GM19438 (cell line): Measurements from ENCODE around the gene CRTC3.
"Not testable (repeated sequence)": the region's sequence is repeated elsewhere in the genome, so short reads cannot be mapped to it uniquely, and the experiment has no call there.

ENCODE experiments used
- ATAC-seq: cut with Tn5 transposase; IDR thresholded peaks from one replicate; pipeline ENCODE4 v1.9.1; 2021; ENCODE audit warnings: low read depth; ENCODE audit not compliant: unreplicated experiment

Gene CRTC3

DNA sequence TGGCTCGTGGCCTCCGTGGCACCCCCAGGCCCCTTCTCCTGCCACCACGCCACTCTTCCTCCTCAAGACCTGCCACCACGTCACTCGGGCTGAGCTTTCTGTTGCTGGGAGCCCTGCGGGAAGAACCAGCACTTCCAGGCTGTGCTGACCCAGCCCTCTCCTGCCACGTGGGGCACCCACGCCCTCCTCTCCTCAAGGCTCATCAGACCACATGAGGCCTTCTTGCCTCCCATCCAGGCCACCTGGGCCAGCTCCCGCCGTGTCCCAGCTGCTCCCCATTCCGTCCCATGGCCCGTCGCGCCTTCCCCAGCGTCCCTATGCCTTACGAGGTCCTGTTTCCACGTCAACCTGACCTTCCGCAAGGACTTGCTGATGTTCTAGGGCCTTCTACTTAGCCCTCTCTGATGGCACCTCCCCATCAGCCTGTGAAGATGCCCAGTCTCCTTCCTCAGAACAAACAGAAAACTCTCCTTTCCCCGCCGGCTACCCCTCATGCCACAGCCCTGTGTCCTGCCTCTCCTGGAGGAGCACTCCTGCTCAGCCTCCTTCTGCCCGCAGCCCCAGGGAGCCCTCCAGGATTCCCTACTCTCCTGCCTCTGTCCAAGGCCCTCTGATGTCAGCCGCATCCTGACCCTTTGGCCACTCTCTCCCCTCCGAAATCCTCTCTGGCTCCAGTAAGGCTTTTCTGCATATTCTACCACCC lies 116.3 kb downstream of the CRTC3 start:
- ATAC-seq: no peak

DNA sequence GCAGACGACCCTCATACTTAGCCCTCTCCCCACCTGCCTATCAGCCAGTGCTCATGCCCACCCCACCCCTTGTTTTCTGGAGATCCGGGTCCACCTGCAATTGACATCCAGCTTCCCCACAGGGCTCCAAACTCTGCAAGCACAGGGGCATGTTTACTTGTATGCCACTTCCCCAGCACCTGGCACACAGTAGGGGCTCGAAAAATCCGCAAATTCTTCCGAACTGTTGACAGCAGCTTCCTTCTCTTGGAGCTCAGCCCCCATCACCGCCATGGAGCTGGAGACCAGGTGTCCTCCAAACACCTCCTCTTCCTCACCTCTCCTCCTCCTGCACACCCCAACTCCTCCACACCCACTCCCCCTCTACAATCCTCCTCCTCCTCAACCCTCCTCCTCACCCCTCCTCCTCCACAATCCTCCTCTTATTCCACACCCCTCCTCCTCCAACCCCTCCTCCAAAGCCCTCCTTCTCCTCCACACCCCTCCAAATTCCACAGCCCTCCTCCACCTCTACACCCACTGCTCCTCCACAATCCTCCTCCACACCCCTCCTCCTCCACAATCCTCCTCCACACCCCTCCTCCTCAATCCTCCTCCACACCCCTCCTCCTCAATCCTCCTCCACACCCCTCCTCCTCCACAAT lies 117.1 kb downstream of the CRTC3 start:
- no peak for ATAC-seq

DNA sequence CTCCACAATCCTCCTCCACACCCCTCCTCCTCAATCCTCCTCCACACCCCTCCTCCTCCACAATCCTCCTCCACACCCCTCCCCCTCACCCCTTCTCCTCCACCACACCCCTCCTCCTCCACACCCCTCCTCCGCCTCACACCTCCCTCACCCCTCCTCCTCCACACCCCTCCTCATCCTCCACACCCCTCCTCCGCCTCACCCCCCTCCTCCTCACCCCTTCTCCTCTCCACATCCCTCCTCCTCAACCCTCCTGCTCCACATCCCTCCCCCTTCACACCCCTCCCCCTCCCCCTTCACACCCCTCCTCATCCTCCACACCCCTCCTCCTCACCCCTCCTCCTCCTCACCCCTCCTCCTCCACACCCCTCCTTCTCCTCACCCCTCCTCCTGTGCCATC lies 117.6 kb downstream of the CRTC3 start:
- no peak for ATAC-seq

DNA sequence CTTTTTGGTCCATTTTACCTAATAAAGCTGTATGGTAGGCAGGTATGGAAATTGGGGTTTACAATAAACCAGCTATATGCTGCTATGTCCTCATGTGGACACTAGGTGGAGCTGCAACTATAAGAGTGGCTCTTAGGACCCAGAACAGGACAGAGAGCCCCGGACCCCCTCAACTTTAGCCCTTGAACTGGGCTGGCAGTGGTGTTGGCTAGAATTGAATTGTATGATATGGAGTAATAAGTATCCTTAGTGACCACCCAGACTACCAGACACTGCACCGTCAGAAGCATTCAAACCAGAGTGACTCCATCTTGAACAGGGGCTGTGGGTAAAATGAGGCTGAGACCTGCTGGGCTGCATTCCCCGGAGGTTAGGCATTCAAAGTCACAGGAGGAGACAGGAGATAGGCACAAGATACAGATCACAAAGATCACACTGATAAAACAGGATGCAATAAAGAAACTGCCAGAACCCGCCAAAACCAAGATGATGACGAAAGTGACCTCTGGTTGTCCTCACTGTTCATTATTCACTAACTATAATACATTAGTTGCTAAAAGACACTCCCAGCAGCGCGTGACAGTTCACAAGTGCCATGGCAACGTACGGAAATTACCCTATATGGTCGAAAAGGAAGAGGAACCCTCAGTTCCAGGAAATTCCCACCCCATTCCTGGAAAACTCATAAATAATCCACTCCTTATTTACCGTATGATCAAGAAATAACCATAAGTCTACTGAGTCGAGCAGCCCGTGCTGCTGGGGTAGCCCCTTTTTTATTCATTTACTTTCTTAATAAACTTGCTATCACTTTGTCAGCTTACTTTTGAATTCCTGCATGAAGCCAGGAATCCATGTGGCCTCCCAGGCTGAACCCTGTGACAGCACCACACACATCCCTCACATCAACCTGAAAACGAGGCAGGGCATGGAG lies 118.7 kb downstream of the CRTC3 start:
- ATAC-seq: peak; percentile 63

DNA sequence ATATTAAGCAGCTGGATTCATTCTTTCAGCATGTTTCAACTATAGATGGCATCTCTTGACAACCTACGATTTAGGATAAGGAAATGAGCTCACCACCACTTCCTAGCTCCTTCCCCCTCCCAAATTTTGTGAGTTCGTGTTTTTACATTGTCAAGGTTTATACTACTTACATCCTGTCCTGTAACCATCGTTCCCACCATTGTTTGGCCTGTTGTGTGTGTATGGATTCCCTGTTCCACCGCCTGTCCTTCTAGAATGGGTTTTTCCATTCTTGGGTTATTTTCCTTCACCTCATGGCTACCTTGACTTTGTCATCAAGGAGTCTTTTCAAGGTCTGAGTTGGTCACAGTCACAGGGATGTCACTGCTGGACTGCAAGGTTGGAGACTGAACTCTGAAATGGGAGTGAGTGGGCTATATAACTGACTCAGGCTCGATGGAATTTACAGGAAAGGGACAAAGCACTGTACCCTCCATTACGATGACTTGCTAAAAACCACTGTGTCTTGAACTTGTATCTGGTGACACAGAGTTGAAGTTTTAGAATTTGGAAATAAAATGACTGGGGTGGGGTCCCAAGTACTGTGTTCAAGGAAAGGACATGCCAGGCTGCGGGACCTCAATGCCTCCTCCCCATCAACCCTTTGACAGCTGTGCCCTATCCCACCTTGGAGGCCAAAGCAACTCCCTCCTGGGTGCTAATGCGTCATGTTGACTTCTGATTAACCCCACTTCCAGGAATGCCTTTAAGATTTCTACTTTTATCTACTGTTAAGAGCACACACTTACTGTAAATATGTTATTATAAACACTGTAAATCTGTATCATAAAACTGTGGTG lies 120.6 kb downstream of the CRTC3 start:
- ATAC-seq: no peak

DNA sequence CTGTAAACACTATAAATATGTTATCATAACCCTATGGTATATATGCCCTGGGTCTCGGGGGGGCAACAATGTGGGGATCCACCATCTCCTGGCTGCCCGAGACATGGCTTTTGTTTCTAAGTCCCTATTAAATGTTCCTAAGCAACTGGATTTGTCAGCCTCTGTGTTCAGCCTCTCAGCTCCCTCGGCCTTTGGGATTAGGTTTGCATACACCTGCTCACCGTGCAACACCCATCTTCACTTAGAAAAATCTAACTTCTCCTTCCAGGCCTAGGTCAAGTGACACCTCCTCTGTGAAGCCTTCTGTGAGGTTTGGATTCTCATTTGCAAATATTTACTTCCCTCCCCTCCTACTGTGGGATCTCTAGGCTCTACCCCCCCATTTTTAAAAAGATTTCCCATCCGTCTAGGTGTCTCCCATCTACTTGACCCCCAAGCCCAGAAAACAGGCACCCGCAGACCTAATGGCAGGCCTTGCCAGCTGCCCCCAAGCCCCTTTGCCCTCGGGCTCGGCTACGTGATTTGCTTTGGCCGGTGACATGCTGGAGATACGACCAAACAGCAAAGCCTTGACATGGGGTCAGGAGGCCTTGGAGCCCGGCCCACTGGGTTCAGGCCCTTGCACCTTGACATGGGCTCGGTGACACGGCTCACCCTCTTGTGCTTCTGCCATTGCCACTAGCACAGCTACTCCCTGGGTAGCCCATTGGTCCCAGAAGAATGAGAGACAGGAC lies 121.4 kb downstream of the CRTC3 start:
- no peak for ATAC-seq

DNA sequence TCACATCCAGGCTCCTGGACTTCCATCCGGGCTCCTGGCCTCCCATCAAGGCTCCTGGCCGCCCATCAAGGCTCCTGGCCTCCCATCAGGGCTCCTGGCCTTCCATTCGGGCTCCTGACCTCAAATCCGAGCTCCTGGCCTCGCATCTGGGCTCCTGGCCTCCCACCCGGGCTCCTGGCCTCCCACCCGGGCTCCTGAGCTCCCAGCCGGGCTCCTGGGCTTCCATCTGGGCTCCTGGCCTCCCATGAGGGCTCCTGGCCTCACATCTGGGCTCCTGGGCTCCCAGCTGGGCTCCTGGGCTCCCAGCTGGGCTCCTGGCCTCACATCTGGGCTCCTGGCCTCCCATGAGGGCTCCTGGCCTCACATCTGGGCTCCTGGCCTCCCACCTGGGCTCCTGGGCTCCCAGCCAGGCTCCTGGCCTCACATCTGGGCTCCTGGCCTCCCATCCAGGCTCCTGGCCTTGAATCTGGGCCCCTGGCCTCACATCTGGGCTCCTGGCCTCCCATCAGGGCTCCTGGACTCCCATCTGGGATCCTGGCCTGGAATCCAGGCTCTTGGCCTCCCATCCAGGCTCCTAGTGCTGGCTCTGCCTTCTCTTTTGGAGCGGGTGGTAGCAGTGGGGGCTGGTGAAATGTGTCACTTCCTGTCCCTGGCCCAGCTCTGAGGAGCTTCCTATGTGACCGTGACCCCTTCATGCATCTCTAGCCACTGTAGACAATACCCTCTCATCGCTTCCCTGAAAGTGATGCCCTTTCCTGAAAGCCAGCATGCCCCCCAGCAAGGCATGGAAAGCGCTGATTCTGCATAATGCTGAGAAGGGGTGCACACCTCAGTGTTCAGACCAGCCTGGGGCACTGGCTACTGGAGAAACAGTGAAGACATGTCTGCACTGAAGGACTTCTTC lies 124.8 kb downstream of the CRTC3 start:
- ATAC-seq: no peak

DNA sequence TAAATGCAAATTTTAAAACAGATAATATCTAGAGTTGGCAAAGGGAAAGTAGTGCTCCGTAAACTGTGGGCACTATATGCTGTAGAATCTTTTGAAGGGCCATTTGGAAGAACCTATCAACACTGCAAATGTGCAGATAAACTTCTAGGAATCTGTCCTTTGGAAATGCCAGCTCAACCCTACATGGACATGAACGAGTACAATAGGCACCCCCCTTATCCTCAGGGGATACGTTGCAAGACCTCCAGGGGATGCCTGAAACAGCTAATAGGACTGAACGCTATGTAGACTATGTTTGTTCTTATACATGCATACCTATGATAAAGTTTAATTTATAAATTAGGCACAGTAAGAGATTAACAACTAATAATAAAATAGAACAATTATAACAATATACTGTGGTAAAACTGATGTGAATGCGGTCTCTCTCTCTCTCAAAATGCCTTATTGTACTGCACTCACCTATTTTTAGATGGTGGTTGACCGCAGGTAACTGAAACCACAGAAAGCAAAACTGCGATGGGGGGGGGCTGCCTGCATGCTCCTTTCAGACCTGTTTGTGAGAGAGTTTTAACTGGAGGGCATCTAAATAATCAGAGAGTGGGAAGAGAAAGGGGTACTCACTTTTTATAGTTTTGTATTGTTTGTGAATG lies 127.9 kb downstream of the CRTC3 start:
- ATAC-seq: not testable (repeated sequence)

DNA sequence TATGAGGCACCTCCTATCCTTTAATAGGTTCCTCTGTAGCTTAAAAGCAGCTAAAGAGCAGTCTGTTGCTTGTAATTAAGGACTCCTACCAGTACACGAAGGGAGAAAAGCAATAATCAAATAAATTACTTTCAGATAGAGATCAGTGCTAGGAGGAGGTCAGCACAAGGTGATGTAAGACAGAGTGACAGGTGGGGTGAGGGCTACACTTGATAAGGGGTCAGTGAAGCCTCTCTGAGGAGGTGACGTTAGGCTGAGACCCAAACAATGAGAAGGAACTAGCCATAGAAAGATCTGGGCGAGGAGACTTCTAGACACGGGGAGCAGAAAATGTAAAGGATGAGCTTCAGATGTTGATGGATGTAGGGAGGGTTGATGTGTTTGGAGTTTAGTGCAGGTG lies 129.8 kb downstream of the CRTC3 start:
- no peak for ATAC-seq

DNA sequence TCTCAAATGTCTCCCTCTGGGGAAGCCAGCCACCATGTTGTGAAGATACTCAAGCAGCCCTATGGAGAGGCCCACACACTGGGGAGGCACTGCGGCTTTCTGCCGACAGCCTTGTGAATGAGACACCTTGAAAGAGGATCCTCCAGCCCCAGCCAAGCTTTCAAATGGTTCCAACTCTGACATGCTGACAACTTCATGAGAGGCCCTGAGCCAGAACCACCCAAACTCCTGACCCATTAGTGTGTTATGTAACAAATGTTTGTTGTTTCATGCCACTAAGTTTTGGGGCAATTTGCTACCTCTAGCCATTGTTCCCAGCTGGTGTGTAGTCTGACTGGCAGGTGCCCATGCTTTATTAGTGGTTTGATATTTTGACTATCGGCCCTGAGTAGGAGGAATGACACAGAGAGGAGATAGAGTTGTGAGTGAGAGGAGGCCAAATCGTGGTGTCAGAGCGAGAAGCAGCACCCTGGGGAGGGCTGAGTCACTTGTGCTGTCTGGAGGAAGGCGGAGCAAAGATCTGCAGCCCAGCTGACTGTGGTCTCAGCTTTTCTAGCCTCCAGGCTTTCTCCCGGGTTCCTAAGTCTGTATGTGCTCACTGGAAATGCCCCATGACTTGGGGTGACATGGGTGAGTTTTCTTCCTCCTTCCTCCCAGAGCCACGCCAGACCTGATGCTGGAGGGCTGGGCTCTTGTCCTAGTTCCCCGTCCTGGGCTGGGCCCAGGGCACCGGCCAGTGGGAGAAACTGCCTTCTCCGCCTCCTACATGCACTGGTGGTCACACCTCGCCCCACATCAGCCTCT lies 130.7 kb downstream of the CRTC3 start:
- peak; percentile 48 for ATAC-seq

DNA sequence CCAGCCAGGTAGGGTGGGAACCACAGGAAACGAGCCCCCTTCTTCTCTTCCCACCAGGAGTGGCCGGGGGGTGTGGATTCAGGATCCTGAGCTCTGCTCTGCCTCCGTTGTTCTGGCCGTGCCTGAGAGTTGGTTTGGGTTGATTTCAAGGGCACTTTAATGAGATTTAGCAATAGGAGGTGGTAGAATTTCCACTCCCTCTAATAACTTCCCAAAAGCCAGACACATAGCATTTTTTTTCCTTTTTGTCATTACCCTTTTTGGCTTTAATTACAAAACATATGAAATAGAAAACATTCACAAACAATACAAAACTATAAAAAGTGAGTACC lies 131.2 kb downstream of the CRTC3 start:
- peak; percentile 1 for ATAC-seq

DNA sequence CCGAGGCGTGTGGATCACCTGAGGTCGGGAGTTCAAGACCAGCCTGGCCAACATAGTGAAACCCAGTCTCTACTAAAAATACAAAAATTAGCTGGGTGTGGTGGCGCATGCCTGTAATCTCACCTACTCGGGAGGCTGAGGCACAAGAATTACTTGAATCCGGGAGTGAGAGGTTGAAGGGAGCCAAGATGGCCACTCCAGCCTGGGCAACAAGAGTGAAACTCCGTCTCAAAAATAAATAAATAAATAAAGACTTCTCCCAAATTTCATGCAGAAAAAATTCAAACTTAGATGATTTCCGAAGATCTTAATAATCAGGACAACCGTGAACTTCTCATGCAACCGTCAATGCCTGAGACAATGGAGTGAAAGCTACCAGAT lies 134.3 kb downstream of the CRTC3 start:
- not testable (repeated sequence) for ATAC-seq

DNA sequence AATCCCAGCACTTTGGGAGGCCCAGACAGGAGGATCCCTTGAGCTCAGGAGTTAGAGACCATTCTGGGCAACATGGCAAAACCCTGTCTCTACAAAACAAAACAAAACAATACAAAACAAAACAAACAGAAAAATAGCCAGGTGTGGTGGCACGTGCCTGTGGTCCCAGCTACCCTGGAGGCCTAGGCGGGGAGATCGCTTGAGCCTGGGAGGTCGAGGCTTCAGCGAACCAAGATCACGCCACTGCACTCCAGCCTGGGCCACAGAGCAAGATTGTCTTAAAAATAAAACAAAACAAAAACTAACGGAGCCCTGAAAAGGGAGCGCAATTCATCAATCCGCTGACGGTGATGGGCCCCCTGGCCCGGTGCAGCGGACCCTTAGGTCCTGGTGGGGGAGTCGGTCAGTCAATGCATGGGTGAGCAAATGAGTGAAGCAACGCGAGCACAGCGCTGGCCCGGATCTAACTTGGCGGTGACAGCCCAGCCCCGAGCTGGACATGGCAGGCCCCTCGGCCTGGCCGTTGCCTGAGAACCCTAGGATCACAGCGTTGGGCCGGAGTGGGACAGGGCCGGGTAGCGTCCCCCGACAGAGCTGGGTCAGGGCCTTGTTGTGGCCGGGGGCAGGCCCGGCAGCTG lies 135.0 kb downstream of the CRTC3 start:
- ATAC-seq: peak; percentile 5

DNA sequence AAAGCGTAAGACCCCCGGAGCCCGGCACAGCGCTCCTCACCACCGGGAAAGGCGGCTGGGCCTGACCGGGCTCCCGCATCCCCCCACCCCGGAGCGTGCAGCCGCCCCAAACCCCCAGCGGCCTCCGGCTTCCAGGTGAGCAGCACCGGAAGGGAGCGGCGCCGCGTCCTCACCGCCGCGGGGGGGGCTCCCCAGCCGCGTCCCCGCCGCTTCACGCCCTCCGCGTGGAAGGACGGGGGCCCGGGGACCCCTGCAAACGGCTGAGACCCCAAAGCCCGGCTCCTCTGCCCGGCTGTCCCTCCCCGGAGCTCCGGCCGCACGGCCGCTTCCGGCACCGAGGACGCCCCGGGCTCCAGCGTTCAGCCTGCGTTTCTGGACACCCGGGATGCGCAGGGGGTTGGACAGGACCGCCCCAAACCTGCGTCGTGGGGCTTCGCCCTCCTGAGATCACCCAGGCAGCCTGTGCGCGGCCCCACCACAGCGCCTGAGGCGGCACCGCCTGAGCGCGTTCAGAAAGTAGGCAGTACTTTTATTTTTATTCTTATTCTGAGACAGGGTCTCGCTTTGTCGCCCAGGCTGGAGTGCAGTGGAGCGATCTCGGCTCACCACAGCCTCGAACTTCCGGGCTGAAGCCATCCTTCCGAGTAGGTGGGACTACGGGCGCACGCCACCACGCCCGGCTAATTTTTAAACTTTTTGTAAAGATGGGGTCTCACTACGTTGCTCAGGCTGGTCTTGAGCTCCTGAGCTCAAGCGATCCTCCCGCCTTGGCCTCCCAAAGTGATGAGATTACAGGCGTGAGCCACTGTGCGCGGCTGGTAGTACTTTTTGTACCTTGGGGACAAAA lies 135.8 kb downstream of the CRTC3 start:
- peak; percentile 65 for ATAC-seq

DNA sequence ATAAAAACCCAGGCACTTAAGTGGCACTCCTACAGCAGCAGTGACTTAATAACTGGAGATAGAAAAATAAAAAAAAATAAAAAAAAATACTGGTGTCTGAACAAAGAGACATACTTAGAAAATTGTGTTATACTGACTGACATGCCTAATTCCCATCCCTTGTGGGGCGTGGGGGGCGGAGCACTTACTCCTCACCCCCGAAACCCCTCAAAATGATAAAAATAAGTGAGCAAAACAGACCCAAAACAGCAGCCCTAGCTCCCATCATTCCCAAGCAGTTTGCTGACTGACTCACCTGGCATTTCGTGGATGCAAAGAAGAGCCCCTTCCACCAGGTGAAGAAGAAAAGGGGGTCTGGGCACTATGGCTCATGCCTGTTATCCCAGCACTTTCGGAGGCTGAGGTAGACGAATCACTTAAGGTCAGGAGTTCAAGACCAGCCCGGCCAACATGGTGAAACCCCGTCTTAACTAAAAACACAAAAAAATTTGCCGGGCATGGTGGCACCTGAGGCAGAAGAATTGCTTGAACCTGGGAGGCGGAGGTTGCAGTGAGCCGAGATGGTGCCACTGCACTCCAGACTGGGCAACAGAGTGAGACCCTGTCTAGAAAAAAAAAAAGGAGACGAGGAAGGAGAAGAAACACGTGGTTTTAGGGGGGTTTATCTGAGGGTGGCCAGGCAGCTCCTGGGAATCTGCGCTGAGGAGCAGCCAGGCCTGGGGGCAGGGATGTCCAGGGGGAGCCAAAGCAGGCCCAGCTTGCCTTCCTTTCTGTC lies 136.6 kb downstream of the CRTC3 start:
- no peak for ATAC-seq
